ENCODE measurements around the gene APOL2. TPM values are rescaled to one million over a fixed set of nuclear protein-coding genes. Genes with fewer than 3 reads are reported as not detected.

The APOL2 gene
- total RNA-seq, 1 experiment from 2014 or later, result 10.0 TPM

- TF ChIP-seq, protein P1, sequence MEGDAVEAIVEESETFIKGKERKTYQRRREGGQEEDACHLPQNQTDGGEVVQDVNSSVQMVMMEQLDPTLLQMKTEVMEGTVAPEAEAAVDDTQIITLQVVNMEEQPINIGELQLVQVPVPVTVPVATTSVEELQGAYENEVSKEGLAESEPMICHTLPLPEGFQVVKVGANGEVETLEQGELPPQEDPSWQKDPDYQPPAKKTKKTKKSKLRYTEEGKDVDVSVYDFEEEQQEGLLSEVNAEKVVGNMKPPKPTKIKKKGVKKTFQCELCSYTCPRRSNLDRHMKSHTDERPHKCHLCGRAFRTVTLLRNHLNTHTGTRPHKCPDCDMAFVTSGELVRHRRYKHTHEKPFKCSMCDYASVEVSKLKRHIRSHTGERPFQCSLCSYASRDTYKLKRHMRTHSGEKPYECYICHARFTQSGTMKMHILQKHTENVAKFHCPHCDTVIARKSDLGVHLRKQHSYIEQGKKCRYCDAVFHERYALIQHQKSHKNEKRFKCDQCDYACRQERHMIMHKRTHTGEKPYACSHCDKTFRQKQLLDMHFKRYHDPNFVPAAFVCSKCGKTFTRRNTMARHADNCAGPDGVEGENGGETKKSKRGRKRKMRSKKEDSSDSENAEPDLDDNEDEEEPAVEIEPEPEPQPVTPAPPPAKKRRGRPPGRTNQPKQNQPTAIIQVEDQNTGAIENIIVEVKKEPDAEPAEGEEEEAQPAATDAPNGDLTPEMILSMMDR (IDR thresholded peaks at IDR 0.05; ENCODE audit: insufficient read depth in 1 of 2, low read depth in 1 of 2, low read length in 1 of 2, severe bottlenecking in 1 of 2, unreplicated experiment in 1 of 2), result no peak
- no peak overlapping the region for H3K4me3 ChIP-seq (ENCODE audit: low read depth, low read length)
- intact Hi-C loops (cut with micrococcal nuclease; ENCODE audit: unreplicated experiment), result no loop called here
- H3K9me3 ChIP-seq, result peaks cover 3% of the 10 kb centered on the region; the same call in 1 of the 2 replicates
- Mint-ChIP-seq H3K4me3 (ENCODE audit: unreplicated experiment) (no peak overlapping the region), H3K9me3 (ENCODE audit: unreplicated experiment) (no peaks in the 10 kb centered on the region), H3K27ac (ENCODE audit: unreplicated experiment) (no peak overlapping the region), H3K36me3 (ENCODE audit: insufficient read depth, unreplicated experiment) (no peaks in the 10 kb centered on the region), H3K4me1 (ENCODE audit: low read depth, unreplicated experiment) (peaks cover 5% of the 10 kb centered on the region), H3K27me3 (ENCODE audit: insufficient read depth, unreplicated experiment) (no peaks in the 10 kb centered on the region)
- no peaks in the 10 kb centered on the region for H3K27me3 ChIP-seq (replicated peaks; ENCODE audit: control insufficient read depth, insufficient read depth, low read length)
- H3K36me3 ChIP-seq (ENCODE audit: control insufficient read depth, insufficient read depth, low read length), result no peaks in the 10 kb centered on the region
- H3K4me1 ChIP-seq, result no peaks in the 10 kb centered on the region
- ChIA-PET POLR2A (no interaction called here), CTCF (no interaction called here)
- no TSS peak for BruUV-seq (replicated peaks)
- no peak for DNase-seq
Measured at GRCh38 chr22:36244522-36245391, 5.4 kb upstream of the APOL2 start.

DNA sequence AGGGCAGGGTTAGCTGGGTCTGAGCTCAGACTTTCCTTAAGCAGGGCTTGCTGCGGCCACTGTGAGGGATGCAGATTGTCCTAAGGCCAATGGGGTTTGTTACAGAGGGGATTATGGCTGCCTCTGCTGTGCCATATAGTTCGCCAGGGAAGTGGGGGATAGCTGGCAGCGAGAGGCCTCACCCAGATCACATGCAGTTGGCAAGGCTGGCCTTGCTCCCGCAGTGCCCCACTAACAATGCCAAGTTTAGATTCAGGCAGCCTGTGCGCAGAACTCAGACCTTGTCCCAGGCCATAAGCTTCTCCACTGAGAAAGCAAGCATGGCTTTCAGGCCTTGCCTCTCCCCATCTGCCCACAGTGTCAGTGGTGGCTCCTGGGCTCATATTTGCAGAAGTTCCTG is 4.7 kb upstream of the APOL2 start:
- Mint-ChIP-seq H3K27me3 (ENCODE audit: insufficient read depth, unreplicated experiment) (no peaks in the 10 kb centered on the region), H3K9me3 (ENCODE audit: unreplicated experiment) (no peaks in the 10 kb centered on the region), H3K36me3 (ENCODE audit: insufficient read depth, unreplicated experiment) (no peaks in the 10 kb centered on the region), H3K4me3 (ENCODE audit: unreplicated experiment) (no peak overlapping the region), H3K27ac (ENCODE audit: unreplicated experiment) (no peak overlapping the region), H3K4me1 (ENCODE audit: low read depth, unreplicated experiment) (peaks cover 12% of the 10 kb centered on the region)
- DNase-seq, result no peak
- H3K36me3 ChIP-seq (ENCODE audit: control insufficient read depth, insufficient read depth, low read length), result no peaks in the 10 kb centered on the region
- peaks cover 3% of the 10 kb centered on the region; the same call in 1 of the 2 replicates for H3K9me3 ChIP-seq
- H3K27me3 ChIP-seq (replicated peaks; ENCODE audit: control insufficient read depth, insufficient read depth, low read length), result no peaks in the 10 kb centered on the region
- ChIA-PET POLR2A (no interaction called here), CTCF (interaction anchor here (1.1 kb wide), 1 partner anchor 40 kb away, joined by 3 read pairs; no protein-coding TSS in a partner anchor)
- intact Hi-C loops (cut with micrococcal nuclease; ENCODE audit: unreplicated experiment), result no loop called here
- no peaks in the 10 kb centered on the region for H3K4me1 ChIP-seq
- no TSS peak for BruUV-seq (replicated peaks)
- no peak overlapping the region for H3K4me3 ChIP-seq (ENCODE audit: low read depth, low read length)
- TF ChIP-seq, protein P1 (IDR thresholded peaks at IDR 0.05; ENCODE audit: insufficient read depth in 1 of 2, low read depth in 1 of 2, low read length in 1 of 2, severe bottlenecking in 1 of 2, unreplicated experiment in 1 of 2), result no peak

GRCh38 chr22:36239150-36239400 is 252 bp downstream of the APOL2 start:
- TF ChIP-seq, protein P1 (IDR thresholded peaks at IDR 0.05; ENCODE audit: insufficient read depth in 1 of 2, low read depth in 1 of 2, low read length in 1 of 2, severe bottlenecking in 1 of 2, unreplicated experiment in 1 of 2), result no peak
- peak overlapping the region; percentile 39 for H3K4me3 ChIP-seq (ENCODE audit: low read depth, low read length)
- ChIA-PET CTCF (interaction anchor here (0.6 to 1.8 kb wide), 15 partner anchors 12 to 290 kb away, joined by 3 to 13 read pairs (median 3); partner anchors contain the start of gene EIF3D), POLR2A (no interaction called here)
- H3K9me3 ChIP-seq, result peaks cover 3% of the 10 kb centered on the region; the same call in 1 of the 2 replicates
- no peaks in the 10 kb centered on the region for H3K27me3 ChIP-seq (replicated peaks; ENCODE audit: control insufficient read depth, insufficient read depth, low read length)
- Mint-ChIP-seq H3K9me3 (ENCODE audit: unreplicated experiment) (no peaks in the 10 kb centered on the region), H3K27me3 (ENCODE audit: insufficient read depth, unreplicated experiment) (no peaks in the 10 kb centered on the region), H3K36me3 (ENCODE audit: insufficient read depth, unreplicated experiment) (no peaks in the 10 kb centered on the region), H3K27ac (ENCODE audit: unreplicated experiment) (peak overlapping the region; percentile 86), H3K4me1 (ENCODE audit: low read depth, unreplicated experiment) (peaks cover 14% of the 10 kb centered on the region), H3K4me3 (ENCODE audit: unreplicated experiment) (peak overlapping the region; percentile 89)
- TSS peak; percentile 45 for BruUV-seq (replicated peaks)
- intact Hi-C loops (cut with micrococcal nuclease; ENCODE audit: unreplicated experiment), result no loop called here
- no peak for DNase-seq
- H3K4me1 ChIP-seq, result no peaks in the 10 kb centered on the region
- no peaks in the 10 kb centered on the region for H3K36me3 ChIP-seq (ENCODE audit: control insufficient read depth, insufficient read depth, low read length)
